HG02973 (cell line): ENCODE results near the gene CCR9.

ENCODE experiments used
- ATAC-seq: cut with Tn5 transposase; IDR thresholded peaks from one replicate; pipeline ENCODE4 v1.9.1; 2021; ENCODE audit warnings: moderate library complexity; ENCODE audit not compliant: unreplicated experiment

CCR9 gene

GRCh38 chr3:45950686-45951600 lies 64.6 kb downstream of the CCR9 start:
- ATAC-seq: no peak

- no peak for ATAC-seq
Measured at GRCh38 chr3:45951946-45952345, 65.6 kb downstream of the CCR9 start.

- no peak for ATAC-seq
Measured at GRCh38 chr3:45952456-45952855, 66.1 kb downstream of the CCR9 start.
